ENCODE measurements around the gene ACOXL.
A peak's percentile ranks its signal among the peaks of the same experiment; 100 is the strongest.

Gene ACOXL

GRCh38 chr2:110816404-110817365 lies 84.3 kb downstream of the ACOXL start:
- no peak overlapping the region for H3K4me3 ChIP-seq
- no peak overlapping the region for H3K9ac ChIP-seq
- no peaks in the 10 kb centered on the region for H4K20me1 ChIP-seq
- H3K27me3 ChIP-seq: no peaks in the 10 kb centered on the region
- H3K9me3 ChIP-seq (replicated peaks in 1 of 11): no peaks in the 10 kb centered on the region
- H3K4me2 ChIP-seq: no peak overlapping the region
- peaks cover 0 to 33% (median 26%) of the 10 kb centered on the region in 10 experiments; a peak in 16 of 20 replicates for H3K4me1 ChIP-seq
- no peak overlapping the region for H3K27ac ChIP-seq
- TF ChIP-seq Cebpa-rat (IDR thresholded peaks at IDR 0.05): no peak
- H3K36me3 ChIP-seq: no peaks in the 10 kb centered on the region

GRCh38 chr2:110818767-110819481 lies 86.6 kb downstream of the ACOXL start:
- H3K27me3 ChIP-seq: no peaks in the 10 kb centered on the region
- peaks cover 0 to 12% (median 9%) of the 10 kb centered on the region in 10 experiments; a peak in 14 of 20 replicates for H3K4me1 ChIP-seq
- TF ChIP-seq Cebpa-rat (IDR thresholded peaks at IDR 0.05): no peak
- H4K20me1 ChIP-seq: no peaks in the 10 kb centered on the region
- H3K4me2 ChIP-seq: no peak overlapping the region
- peaks cover 0 to 14% (median 12%) of the 10 kb centered on the region in 11 experiments; a peak in 18 of 22 replicates for H3K9me3 ChIP-seq (replicated peaks in 1 of 11)
- no peak overlapping the region for H3K9ac ChIP-seq
- H3K36me3 ChIP-seq: no peaks in the 10 kb centered on the region
- H3K4me3 ChIP-seq: no peak overlapping the region
- no peak overlapping the region for H3K27ac ChIP-seq

- H4K20me1 ChIP-seq: no peaks in the 10 kb centered on the region
- no peaks in the 10 kb centered on the region for H3K27me3 ChIP-seq
- H3K9ac ChIP-seq: no peak overlapping the region
- H3K9me3 ChIP-seq (replicated peaks in 1 of 11): peaks cover 7 to 22% (median 19%) of the 10 kb centered on the region in 11 experiments; a peak in 21 of 22 replicates
- H3K27ac ChIP-seq: no peak overlapping the region
- no peak overlapping the region for H3K4me3 ChIP-seq
- H3K4me1 ChIP-seq: peaks cover 0 to 12% (median 9%) of the 10 kb centered on the region in 10 experiments; a peak in 14 of 20 replicates
- TF ChIP-seq Cebpa-rat (IDR thresholded peaks at IDR 0.05): no peak
- H3K4me2 ChIP-seq: peak overlapping the region in 7 of 11 experiments; percentile 3 to 60 (median 26); a peak in 11 of 22 replicates
- no peaks in the 10 kb centered on the region for H3K36me3 ChIP-seq
Measured at GRCh38 chr2:110819711-110820110, 87.3 kb downstream of the ACOXL start.

GRCh38 chr2:110820128-110820527 lies 87.8 kb downstream of the ACOXL start:
- H4K20me1 ChIP-seq: no peaks in the 10 kb centered on the region
- no peaks in the 10 kb centered on the region for H3K27me3 ChIP-seq
- H3K36me3 ChIP-seq: no peaks in the 10 kb centered on the region
- peaks cover 0 to 12% (median 9%) of the 10 kb centered on the region in 10 experiments; a peak in 14 of 20 replicates for H3K4me1 ChIP-seq
- peaks cover 12 to 26% (median 23%) of the 10 kb centered on the region in 11 experiments for H3K9me3 ChIP-seq (replicated peaks in 1 of 11)
- no peak overlapping the region for H3K27ac ChIP-seq
- H3K9ac ChIP-seq: no peak overlapping the region
- H3K4me2 ChIP-seq: peak overlapping the region in 7 of 11 experiments; percentile 3 to 60 (median 26); a peak in 13 of 22 replicates
- no peak overlapping the region for H3K4me3 ChIP-seq
- TF ChIP-seq Cebpa-rat (IDR thresholded peaks at IDR 0.05): no peak

- no peaks in the 10 kb centered on the region for H3K27me3 ChIP-seq
- no peak overlapping the region for H3K4me3 ChIP-seq
- H3K9ac ChIP-seq: no peak overlapping the region
- H3K27ac ChIP-seq: no peak overlapping the region
- H3K9me3 ChIP-seq (replicated peaks in 1 of 11): peaks cover 13 to 31% (median 24%) of the 10 kb centered on the region in 11 experiments
- no peaks in the 10 kb centered on the region for H3K36me3 ChIP-seq
- TF ChIP-seq Cebpa-rat (IDR thresholded peaks at IDR 0.05): no peak
- peaks cover 0 to 20% (median 9%) of the 10 kb centered on the region in 10 experiments; a peak in 14 of 20 replicates for H3K4me1 ChIP-seq
- no peak overlapping the region for H3K4me2 ChIP-seq
- no peaks in the 10 kb centered on the region for H4K20me1 ChIP-seq
Measured at GRCh38 chr2:110823165-110823564, 90.8 kb downstream of the ACOXL start.

- no peak for TF ChIP-seq Cebpa-rat (IDR thresholded peaks at IDR 0.05)
- Histone ChIP-seq H3K4me3 (no peak overlapping the region), H4K20me1 (no peaks in the 10 kb centered on the region), H3K9ac (no peak overlapping the region), H3K9me3 (replicated peaks in 1 of 11) (peaks cover 13 to 31% (median 24%) of the 10 kb centered on the region in 11 experiments), H3K36me3 (no peaks in the 10 kb centered on the region), H3K4me1 (peaks cover 0 to 9% (median 0%) of the 10 kb centered on the region in 10 experiments; a peak in 4 of 20 replicates), H3K4me2 (peak overlapping the region in 3 of 11 experiments; percentile 4 to 29 (median 5); a peak in 1 of 22 replicates), H3K27ac (no peak overlapping the region), H3K27me3 (no peaks in the 10 kb centered on the region)
Measured at GRCh38 chr2:110827511-110827910, 95.1 kb downstream of the ACOXL start.

- H3K4me2 ChIP-seq: no peak overlapping the region
- H3K4me3 ChIP-seq: no peak overlapping the region
- TF ChIP-seq Cebpa-rat (IDR thresholded peaks at IDR 0.05): no peak
- H3K27me3 ChIP-seq: no peaks in the 10 kb centered on the region
- H3K4me1 ChIP-seq: peaks cover 0 to 9% (median 0%) of the 10 kb centered on the region in 10 experiments; a peak in 4 of 20 replicates
- no peak overlapping the region for H3K27ac ChIP-seq
- H4K20me1 ChIP-seq: no peaks in the 10 kb centered on the region
- H3K9me3 ChIP-seq (replicated peaks in 1 of 11): peaks cover 13 to 24% (median 19%) of the 10 kb centered on the region in 11 experiments
- no peak overlapping the region for H3K9ac ChIP-seq
- no peaks in the 10 kb centered on the region for H3K36me3 ChIP-seq
Measured at GRCh38 chr2:110828330-110828729, 96.0 kb downstream of the ACOXL start.

GRCh38 chr2:110829413-110830146 lies 97.2 kb downstream of the ACOXL start:
- Histone ChIP-seq H3K27ac (no peak overlapping the region), H4K20me1 (no peaks in the 10 kb centered on the region), H3K36me3 (no peaks in the 10 kb centered on the region), H3K4me3 (no peak overlapping the region), H3K27me3 (no peaks in the 10 kb centered on the region), H3K4me2 (no peak overlapping the region), H3K4me1 (peaks cover 0 to 9% (median 0%) of the 10 kb centered on the region in 10 experiments; a peak in 4 of 20 replicates), H3K9me3 (replicated peaks in 1 of 11) (peaks cover 3 to 11% (median 8%) of the 10 kb centered on the region in 11 experiments; a peak in 19 of 22 replicates), H3K9ac (no peak overlapping the region)
- TF ChIP-seq Cebpa-rat (IDR thresholded peaks at IDR 0.05): no peak
